Lung microvascular endothelial cell (primary cell): ENCODE data around the gene PITX2. TPM values are rescaled to one million over a fixed set of nuclear protein-coding genes. Genes with fewer than 3 reads are reported as not detected.
A peak's percentile ranks its signal among the peaks of the same experiment; 100 is the strongest.

Experiments used
- DNase-seq, 2 donors: peaks; one replicate each; pipeline versions ENCODE4 v3.0.0 to v3.0.0-alpha.2; 2010; ENCODE audit warnings: low read depth in 2 of 2
- total RNA-seq: library from RNA; depleted of rRNA; stranded (reverse); fragments of >200 nt; gene quantifications from 2 replicates; pipeline ENCODE4 v1.2.1, GENCODE V29; 2014

The PITX2 gene
- total RNA-seq, 1 donor from 2014 or later: not detected

- DNase-seq: no peak
Measured at GRCh38 chr4:110624904-110625494, 2.1 kb upstream of the PITX2 start.

DNA sequence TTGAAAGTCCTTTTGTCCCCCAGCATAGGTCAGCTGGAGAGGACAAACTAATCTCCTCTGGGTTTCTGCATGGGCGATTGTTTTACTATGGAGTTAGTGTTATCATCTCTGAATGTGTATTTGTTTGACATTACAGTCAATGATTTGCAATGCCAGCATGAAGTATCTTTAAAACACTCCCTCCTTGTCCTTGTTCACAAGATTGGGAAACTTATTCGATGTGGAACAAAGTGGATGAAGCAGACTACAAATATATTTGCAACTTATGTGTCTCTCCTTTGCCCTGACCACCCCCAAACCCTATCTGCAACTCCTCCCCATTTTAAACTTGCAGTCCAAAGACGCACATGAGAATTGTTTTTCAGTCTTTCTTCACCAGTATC, 1.5 kb upstream of the PITX2 start:
- no peak for DNase-seq

- no peak for DNase-seq
Measured at GRCh38 chr4:110623718-110624397, 981 bp upstream of the PITX2 start.

DNA sequence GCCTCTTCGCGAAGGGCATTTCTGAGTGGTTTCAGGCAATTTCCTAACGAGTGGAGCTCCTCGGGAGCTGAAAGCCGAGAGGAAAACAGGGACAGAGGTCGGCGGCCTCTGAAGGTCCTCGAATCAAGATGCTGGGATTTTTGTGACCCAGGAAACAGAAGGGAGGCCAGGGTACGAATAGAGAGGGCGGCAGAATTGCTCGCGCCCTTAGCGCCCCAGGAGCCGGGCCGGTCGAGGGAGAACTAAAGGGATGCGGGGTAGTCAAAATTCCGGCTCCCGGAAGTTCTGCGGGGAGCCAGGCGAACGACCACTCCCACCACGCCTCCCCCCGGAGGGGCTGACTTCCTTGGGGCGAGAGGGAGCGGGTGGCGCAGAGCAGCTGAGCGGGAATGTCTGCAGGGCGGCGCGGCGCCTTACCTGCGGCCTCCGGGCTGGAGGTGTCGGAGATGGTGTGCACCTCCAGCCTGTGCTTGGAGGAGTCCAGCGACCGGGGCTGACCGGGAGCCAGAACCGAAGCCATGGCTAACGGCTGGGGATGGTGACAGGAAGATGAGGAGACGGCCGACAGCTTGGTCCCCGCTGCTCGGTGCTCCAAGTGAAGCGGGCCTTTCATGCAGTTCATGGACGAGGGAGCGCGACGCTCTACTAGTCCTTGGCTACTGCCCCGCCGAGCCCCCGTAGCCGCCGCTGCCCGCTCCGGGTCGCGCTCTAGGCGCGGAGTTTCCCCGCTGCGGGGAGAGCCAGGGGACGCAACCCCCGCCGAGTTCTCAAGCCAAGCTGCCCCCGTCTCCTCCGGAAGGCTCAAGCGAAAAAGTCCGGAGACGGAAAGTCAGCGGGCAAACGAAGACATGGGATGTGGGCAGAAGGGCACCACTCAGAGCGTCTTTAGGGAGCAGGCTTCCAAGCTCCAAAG, 782 bp downstream of the PITX2 start:
- peak in 1 of 2 donors; percentile 21 for DNase-seq

DNA sequence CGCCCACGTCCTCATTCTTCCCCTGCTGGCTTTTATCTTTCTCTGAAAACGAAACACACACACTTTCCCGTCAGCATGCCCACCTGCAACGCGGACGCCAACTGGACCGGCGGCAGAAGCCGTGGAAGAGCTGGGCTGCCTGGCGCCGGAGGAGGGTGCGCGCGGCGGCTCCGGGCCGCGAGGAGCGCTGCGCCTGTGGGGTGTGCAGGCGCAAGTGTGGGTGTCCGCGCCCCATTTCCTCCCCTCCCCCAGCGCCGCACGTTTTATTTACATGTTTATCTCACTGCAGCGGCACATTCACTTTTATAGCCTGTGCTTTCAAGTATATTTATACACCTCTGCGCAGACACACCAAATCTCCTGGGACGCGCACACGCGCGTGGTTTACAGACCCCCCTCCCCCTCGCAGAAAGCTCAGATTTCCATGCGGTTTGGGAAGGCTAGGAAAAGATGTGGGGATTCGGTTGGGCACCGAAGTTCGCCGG, 1.5 kb downstream of the PITX2 start:
- DNase-seq: no peak

GRCh38 chr4:110620691-110621327, 2.1 kb downstream of the PITX2 start:
- DNase-seq: peak; percentile 46 to 53

DNA sequence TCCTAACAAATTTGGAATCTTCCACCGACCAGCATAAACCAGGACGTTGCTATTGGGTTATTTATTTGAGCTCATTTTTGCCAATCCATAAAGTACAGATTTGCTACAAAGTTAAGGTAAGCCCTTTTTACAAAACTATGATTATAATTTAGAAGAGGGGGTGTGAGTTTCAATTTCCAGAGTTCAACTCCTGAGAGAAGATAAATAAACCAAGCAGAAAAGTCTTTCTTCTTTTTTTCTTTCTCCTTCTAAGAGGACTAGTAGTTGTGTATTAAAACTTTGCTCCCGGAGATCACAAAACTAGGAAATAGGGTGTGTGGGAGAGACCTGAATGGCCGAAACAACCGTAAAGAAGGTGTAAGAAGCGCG, 2.6 kb downstream of the PITX2 start:
- no peak for DNase-seq

GRCh38 chr4:110619463-110620247, 3.2 kb downstream of the PITX2 start:
- DNase-seq: no peak

- no peak for DNase-seq
Measured at GRCh38 chr4:110618581-110619462, 4.1 kb downstream of the PITX2 start.

DNA sequence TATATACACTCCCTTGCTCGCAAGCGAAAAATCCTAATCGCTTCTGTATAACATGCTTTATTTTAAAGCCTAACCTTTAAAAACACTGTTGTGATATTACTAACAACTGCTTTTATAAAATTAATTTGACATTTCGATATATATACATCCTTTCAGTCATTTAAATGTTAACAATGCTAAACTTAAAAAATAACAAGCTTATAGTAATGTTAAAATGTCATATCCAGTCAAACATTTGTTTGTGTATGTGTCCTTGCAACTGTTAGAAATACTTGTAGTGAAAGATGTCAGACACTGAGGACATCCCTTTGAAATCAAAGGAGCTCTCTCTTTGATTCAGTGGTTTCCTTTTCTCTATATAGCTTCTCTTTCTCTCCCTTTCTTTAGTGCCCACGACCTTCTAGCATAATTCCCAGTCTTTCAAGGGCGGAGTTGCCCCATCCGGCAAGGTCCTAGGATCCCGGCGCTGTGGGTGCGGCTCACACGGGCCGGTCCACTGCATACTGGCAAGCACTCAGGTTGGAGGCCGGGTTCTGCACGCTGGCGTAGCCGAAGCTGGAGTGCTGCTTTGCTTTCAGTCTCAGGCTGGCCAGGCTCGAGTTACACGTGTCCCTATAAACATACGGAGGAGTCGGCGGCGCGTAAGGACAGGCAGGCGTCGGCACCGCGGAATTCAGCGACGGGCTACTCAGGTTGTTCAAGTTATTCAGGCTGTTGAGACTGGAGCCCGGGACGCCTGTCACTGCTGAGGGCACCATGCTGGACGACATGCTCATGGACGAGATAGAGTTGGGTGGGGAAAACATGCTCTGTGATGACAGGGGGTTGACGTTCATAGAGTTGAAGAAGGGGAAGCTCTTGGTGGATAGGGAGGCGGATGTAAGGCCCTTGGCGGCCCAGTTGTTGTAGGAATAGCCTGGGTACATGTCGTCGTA, 5.0 kb downstream of the PITX2 start:
- DNase-seq: no peak

- DNase-seq: no peak
Measured at GRCh38 chr4:110617075-110617640, 5.7 kb downstream of the PITX2 start.

DNA sequence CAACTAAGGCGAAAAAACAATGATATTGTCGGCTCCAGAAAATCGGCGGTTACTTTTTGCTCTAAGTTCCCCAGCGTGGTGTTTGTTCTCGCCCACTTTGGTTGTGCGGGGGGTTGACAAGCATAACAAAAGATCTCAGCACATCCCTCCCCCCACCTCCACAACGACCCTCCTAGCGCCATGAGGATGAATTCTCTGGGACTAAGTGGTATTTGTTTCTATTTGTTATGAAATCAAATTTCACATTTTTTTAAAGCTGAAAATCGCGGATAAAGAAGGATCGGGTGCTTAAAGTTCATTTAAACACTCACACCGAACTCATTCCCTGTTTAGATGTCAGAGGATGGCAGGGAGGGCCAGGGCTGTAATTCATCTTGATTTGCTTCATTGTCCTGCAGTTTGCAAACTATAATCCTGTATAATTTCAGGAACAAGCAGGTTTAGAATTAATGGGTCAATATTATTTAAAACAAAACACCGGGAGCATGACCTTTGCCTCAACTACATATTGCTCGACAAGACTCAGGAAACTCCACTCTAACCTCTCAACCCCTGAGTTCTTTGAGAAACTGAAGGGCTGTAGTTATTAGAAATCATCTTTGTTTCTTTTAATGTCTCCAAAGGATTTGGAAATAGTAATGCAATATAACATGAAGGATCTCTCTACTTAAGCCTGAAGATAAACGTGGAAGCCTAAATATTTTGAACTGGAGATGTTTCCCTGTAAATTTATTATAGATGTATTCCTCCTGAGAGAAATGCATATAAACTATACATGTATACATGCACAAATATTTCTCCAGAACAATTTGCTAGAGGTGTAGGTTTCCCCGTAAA, 6.4 kb downstream of the PITX2 start:
- no peak for DNase-seq

DNA sequence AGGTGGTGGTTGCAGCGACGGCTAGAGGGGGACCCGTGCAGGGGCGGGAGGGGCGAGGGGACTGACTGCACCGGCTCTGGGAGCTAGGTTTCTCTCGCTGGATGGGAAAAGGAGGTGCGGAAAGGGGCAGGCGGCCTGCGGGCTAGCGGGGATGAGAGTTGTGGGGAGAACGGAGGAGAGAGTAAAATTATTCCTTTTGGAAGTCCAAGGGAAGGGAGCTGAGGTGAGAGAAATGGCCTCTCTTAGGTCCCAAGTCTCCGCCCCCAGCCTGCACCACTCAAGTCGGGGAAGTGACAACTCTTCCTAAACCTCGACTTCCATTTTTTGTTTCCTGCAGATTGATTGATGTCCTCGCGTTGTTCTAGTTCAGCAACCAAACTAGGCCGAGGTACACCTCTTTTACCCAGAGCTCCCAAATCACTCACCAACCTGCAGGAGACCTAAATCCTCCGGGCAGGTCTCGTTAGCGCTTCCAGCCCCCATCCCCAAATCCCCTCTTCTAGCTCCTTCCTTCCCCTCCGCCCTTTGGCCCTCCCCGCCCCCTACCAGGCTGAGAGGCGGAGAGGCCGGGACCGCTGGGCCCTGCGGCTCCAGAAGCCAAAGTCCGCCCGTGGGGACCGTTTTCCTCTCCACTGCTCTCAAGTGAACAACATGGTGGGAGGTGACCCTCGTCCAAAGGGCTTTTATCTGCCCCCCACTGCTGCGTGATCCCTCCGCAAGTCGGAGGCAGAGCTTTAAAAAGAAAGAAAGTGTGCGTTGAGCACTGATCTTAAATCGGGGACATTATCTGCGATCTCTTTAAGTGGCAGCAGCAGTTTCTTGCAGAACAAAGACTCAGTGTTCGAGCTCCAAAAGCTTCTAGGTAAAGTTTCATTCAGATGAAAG, 7.3 kb downstream of the PITX2 start:
- no peak for DNase-seq

DNA sequence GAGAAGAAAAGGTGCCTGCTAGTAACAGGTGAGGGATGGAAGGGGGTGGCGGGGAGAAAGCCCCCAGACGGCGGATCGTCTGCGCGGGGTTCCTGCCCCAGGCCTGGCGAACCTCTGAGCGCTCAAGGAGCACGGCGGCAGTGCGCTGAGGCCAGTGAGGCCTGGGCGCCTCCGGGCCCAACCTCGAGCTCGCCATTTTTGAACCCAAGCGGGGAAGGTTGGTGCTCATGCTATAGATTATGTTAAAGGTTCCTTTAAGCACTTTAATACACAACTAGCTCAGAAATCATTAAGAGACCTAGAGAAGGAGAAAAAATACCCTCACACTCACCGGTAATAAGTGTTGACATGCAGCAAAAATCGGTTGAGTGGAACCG, 7.9 kb downstream of the PITX2 start:
- DNase-seq: no peak

- DNase-seq: no peak
Measured at GRCh38 chr4:110614173-110614963, 8.5 kb downstream of the PITX2 start.

- DNase-seq: no peak
Measured at GRCh38 chr4:110613745-110614144, 9.1 kb downstream of the PITX2 start.
